HG03196 (cell line): Measurements from ENCODE around the gene CACNA2D3.

Source experiments
- ATAC-seq: cut with Tn5 transposase; IDR thresholded peaks from one replicate; pipeline ENCODE4 v1.9.1; 2021; ENCODE audit not compliant: unreplicated experiment

Gene CACNA2D3

GRCh38 chr3:54519493-54519892 is 397.1 kb downstream of the CACNA2D3 start:
- ATAC-seq, result no peak

DNA sequence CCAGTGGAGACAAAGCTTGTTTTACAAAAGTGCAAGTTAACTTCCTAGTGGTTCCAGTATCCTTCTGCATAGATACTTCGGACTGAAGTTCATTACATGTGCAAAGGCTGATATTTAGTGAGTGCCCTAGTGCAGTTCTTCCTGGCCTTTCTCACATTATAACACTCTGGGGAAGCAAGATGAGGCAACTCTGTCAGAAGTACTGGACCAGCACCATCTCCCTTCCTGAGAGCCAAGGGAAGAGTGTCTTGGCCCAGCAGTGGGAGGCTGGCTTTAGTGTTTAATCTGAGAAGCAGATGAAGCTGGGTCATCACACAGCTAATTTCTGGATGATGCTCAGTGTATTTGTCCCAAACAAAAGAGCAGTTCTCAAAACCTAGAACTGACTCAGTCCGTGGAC is 397.7 kb downstream of the CACNA2D3 start:
- ATAC-seq, result no peak

DNA sequence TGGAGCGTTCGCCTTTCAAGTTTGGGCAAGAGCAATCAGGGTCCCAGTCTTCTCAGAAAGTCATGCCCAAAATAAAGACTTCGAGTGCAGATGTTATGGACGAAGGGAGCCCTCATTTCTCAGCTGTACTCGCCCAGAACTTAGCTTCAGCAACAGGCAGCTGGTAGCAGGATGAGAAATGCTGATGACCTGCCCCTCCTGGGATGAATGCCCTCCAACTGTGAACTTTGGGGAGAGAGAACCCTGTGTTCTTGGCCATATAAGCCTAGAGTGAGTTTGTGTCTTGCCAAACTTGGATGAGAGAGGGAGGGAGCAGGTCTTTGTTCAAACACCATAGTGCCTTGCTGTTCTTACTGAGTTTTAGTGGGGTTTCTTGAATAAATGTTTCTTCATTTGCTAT is 405.2 kb downstream of the CACNA2D3 start:
- ATAC-seq, result no peak

DNA sequence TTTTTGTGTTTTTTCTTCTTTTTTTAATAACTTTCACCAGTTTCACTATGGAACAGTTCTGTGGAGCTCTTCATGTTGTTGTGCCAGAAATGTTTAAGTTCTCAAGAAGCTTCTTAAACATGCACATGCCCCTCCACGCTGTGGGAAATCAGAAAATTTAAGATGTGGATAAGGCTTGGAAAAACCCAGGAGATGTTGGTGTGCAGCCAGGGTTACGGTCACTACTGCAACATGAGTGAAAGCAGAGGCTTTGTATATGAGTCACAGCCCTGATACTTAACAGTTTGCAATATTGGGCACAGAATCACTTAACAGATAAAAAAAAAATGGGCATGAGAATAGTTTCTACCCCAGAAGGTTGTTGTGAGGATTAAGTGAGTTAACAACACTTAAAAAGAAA is 405.6 kb downstream of the CACNA2D3 start:
- no peak for ATAC-seq

DNA sequence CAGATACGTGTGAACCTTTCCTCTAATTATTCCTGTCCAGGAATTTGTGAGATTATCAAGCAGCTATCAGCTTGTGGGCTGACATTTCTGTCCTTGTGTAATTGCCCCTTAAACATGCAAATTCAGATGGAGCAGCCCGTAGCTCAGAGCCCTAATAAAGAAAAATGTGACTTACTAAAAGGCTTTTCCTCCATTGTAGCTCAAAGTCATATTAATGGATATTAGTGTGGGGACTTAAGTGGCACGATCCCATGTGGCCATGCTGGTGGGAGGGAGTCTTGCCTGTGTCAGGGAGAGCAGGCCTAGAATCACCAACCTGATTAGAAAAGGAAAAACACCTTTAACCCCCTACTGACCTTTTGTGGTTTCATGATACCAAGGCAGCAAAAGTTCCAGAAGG is 406.3 kb downstream of the CACNA2D3 start:
- no peak for ATAC-seq

DNA sequence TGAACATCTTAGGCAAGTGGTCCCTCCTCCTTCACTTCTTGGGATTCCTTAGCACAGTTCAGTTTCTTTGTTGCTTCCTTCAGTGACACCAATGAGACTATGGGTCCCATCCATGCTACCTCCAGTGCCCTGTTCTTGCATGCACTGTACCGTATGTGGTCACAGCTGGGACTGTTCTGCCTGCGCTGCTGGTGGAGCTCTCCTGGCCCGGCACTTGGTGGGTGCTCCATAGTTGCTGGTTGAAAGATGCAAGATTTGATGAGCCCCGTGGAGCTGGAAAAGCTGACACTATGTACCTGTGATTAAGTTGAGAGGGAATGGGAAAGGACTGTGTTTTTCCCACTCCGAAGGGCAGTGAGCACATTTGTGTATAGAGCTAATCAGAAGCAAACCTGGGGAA is 407.7 kb downstream of the CACNA2D3 start:
- no peak for ATAC-seq

GRCh38 chr3:54530944-54531343 is 408.6 kb downstream of the CACNA2D3 start:
- ATAC-seq, result no peak

DNA sequence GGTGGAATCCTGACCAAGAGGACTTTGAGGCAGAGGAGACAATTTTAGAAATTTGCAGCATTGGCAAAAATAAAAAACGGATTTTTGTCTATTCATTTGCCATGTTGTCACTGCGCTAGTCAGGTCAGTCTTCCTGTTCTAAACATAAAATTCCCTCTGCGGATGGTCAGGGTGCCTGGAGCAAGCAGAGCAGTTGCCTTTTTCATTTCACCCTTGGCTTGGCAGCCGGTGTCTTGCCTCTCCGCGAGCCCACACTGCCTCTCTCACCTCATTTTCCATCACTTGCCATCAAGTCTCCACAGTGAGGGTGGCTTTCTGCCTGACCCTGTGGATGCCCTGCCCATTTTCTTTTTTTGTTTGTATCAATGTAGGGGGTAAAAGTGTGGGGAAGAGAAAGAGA is 409.4 kb downstream of the CACNA2D3 start:
- no peak for ATAC-seq

DNA sequence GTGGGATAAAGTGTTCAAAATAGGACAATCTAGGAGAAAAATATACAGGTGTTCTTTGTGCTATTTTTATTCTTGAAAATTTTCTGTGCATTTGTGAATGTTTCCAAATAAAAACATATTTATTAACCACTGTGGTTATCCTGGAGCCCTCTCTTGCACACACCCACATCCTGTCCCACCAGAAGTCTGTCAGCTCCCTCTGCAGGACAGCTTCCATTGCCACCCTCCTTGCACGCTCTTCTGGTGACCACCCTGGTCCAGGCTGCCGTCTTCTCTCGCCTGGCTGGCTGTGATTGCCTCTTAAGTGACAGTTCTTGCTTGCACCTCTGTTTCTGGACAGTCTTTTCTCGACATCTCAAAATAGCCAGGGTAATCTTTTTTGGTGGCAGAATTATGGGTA is 411.5 kb downstream of the CACNA2D3 start:
- no peak for ATAC-seq

DNA sequence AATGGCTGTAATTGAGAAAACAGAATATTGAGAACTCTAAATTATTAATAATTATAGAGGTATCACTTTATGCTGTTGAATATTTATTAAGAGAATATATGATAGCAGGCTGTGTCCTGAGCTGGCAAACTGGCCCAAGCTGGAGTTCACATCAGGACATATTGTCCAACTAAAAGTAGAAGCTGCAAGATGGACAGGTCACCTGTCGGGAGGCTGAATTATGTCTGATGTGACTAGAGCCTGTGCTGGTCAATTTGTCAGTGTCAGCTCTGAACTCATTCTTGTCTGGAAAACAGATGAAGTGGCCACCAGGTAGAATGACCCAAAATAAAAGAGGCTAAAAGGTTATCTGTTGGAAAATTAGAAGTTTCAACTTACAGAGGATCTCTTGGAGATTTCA is 413.3 kb downstream of the CACNA2D3 start:
- no peak for ATAC-seq

DNA sequence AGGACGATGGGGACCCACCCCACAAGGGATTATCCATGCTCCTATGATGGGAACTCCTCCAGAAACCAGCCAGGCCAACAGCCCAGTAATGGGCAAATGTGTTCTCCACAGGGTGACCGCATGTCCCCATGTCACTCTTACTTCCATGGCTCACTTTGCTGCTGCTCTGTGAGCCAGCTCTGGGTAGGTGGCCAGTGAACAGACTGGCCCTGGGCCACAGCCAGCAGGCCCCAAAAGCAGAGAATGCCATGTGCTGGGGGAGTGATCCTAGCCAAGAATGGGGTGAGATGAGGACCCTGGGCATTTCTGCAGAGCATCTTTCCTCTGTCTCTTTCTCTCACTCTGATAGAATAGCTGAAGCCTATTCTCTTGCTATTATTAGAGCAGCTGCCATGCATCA is 414.1 kb downstream of the CACNA2D3 start:
- ATAC-seq, result no peak

DNA sequence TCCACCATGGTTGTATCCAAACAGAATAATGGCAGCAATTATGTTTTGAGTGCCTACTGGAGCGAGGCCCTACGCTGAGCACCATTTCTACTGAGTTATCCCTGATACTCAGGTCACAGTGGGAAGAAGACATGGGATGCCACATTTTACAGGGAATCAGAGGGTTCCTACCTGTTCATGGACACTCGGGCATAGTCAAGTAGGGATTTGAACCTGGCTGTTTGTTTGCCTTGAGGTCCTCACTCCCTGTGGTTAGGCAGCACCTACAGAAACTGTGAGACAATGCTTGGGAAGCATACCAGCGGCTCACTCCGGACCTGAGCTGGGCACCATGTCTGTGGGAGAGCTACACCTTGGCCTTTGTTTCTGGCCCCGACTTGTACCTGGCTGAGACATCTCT is 415.2 kb downstream of the CACNA2D3 start:
- ATAC-seq, result no peak

DNA sequence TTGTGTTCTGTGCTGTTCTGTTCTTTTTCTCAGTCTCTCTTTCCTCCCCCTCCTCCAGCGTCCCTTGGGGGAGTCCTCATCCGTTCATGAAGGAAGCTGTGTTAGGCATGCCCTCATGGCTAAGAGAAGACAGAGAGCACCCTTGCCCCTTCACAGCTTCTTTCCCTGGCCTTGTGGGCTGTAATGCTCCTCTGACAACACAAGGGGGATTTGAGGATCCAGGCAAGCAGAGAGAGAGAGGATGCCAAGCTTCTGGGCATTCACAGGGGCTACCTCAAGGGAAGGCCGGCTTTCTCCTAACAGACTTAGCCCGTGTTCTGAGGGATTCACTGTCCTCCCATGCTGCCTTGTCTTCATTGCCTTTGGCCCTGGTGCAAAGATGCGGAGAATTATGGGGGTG is 416.0 kb downstream of the CACNA2D3 start:
- no peak for ATAC-seq

- no peak for ATAC-seq
These were observed 419.0 kb downstream of the CACNA2D3 start for GRCh38 chr3:54541369-54541768.

DNA sequence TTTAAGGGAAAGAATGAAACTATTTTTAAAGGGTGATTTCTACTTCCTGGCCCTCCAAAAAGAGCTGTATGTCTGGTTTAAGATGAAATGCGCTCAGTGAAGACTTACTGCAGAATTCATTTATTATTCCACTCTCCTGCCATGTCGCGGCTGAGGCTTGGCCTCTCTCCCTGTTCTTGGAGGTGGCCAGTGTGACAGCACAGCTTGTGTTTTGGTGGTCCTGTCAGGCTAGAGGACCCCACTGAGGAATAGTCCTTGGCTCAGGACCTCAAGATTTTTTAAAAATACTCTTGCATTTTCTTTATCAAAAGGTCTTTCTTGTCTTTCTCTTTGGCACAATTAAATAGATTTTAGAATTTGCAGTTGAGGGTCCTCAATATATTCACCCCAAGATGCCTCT is 421.1 kb downstream of the CACNA2D3 start:
- ATAC-seq, result no peak

DNA sequence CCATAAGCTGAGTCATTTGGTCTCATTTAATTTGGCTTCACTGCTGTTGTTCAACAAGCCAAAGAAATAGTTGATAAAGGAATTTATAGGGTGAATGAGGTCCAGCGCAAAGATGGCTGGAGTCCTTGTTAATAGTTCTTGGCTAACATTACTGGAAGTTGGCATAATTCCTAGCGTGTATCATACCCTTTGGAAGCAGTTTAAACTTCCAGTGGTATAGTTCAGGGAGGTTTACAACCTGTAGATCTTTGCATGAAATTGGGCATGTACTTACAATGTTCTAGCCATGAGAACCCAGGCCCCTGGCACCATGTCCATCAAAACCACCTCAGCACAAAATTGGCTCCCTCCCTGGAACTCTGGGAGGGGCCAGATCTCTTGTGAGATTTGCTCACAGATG is 424.7 kb downstream of the CACNA2D3 start:
- ATAC-seq, result no peak

DNA sequence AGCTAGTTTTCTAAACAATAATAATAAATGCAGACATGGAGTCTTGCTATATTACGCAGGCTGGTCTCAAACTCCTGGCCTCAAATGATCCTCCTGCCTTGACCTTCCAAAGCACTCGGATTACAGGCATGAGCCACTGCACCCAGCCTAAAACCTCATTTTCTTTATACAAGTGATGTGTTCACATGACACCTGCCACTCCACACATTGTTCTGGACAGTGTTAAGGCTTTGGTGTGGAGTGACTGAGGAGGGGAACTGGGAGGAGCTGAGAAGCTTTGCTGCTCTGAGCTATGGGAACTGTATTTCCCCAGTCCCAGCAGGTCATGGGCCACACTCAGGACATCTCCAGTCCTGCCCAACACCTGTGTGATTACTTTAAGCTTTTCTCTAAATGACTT is 425.5 kb downstream of the CACNA2D3 start:
- no peak for ATAC-seq

DNA sequence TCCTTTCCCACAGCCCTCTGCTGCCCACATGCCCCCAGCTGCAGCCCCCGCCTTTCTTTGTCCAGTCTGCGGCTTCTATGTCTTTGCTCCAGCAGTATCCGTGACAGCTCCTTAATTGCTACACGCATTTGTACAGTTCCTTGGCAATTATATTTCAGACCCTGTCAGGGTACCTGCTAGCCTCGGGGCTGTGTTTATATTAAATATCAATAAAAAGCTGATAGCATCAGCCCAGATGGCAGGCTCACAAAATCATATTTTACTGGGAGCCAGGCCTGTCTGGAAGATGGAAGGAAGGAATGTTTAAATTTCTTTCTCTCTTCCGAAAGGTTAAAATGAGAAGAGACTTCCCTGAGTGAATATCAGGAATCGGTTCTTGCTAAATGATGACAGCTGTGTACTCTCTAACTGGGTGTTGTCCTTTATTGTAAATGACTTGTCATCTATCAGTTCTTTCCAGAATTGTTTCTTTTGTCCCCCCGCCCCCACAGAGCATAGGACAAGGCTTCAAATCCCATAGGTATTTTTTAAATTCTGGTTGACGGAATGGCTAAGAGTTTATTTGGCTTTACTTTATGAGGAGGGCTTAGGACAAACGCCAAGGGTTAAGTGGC is 427.4 kb downstream of the CACNA2D3 start:
- ATAC-seq, result no peak

DNA sequence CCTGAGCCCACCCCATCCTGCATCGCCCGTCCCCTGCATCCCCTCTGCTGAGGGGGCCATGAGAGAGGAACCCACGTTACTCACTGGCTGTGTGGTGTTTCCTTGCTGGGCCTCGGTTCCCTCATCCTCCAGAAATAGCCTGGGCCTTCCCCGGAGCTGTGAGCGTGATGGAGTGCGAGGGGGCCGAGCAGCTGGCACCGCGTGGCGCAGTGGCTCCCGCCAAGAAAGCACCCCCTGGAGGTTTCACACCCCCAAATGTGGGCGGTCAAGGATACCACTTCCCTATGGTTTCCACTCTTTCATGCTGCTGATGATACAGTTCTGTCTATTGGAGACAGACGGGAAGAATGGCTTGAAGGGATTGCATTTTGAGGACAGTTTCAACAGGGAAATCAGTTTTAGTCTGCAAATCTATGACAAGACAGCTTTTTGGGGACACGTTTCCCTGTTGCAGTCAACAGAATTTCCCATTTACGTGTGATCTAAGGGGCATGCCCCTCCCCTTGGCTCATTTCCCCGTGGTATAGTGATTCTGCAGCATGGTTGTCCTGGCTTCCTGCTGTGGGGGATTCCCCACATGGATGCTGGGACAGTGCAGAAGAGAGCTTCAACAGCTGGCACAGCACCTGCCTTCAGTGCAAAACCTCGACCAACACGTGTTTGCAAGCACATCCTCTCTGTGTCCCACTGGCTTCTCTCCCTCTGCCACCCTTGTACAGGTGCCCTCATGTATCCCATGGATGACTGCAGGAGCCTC is 428.0 kb downstream of the CACNA2D3 start:
- no peak for ATAC-seq

- no peak for ATAC-seq
These were observed 434.3 kb downstream of the CACNA2D3 start for GRCh38 chr3:54556630-54557029.

GRCh38 chr3:54557538-54558428 is 435.4 kb downstream of the CACNA2D3 start:
- ATAC-seq, result no peak
